LoVo (cell line): Measurements from ENCODE around the gene CRYGD.
"Not testable (repeated sequence)": the region's sequence is repeated elsewhere in the genome, so short reads cannot be mapped to it uniquely, and the experiment has no call there.

Experiments
- DNase-seq: peaks from one replicate; pipeline ENCODE4 v3.0.0-alpha.2; 2016; ENCODE audit warnings: low spot score

Gene CRYGD

GRCh38 chr2:208129744-208130711 lies 5.7 kb upstream of the CRYGD start, which contains the start of gene CRYGC:
Gene CRYGC (minus strand): TSS chr2:208129828. CDS start chr2:208129792, 36 bp downstream.
- DNase-seq: no peak

GRCh38 chr2:208128136-208128535 lies 3.8 kb upstream of the CRYGD start:
- no peak for DNase-seq

GRCh38 chr2:208127090-208127489 lies 2.8 kb upstream of the CRYGD start:
- no peak for DNase-seq

GRCh38 chr2:208125251-208125650 lies 927 bp upstream of the CRYGD start:
- no peak for DNase-seq

- no peak for DNase-seq
These were observed 2.1 kb downstream of the CRYGD start for GRCh38 chr2:208122248-208122647.

- DNase-seq: no peak
These were observed 5.4 kb downstream of the CRYGD start for GRCh38 chr2:208118918-208119317.

GRCh38 chr2:208117390-208117789 lies 6.9 kb downstream of the CRYGD start:
- DNase-seq: not testable (repeated sequence)

GRCh38 chr2:208112969-208113368 lies 11.4 kb downstream of the CRYGD start:
- DNase-seq: no peak

GRCh38 chr2:208112273-208112745 lies 12.0 kb downstream of the CRYGD start:
- not testable (repeated sequence) for DNase-seq

- no peak for DNase-seq
These were observed 20.7 kb downstream of the CRYGD start for GRCh38 chr2:208103616-208104015.

- no peak for DNase-seq
These were observed 22.4 kb downstream of the CRYGD start for GRCh38 chr2:208101716-208102631.

GRCh38 chr2:208099682-208100470 lies 24.4 kb downstream of the CRYGD start:
- no peak for DNase-seq

- not testable (repeated sequence) for DNase-seq
These were observed 25.6 kb downstream of the CRYGD start for GRCh38 chr2:208098701-208099100.

- DNase-seq: no peak
These were observed 26.1 kb downstream of the CRYGD start for GRCh38 chr2:208098267-208098666.

GRCh38 chr2:208097801-208098200 lies 26.5 kb downstream of the CRYGD start:
- no peak for DNase-seq

GRCh38 chr2:208097313-208097712 lies 27.0 kb downstream of the CRYGD start:
- DNase-seq: no peak

- DNase-seq: no peak
These were observed 28.2 kb downstream of the CRYGD start for GRCh38 chr2:208096080-208096479.

GRCh38 chr2:208093128-208093527 lies 31.2 kb downstream of the CRYGD start:
- no peak for DNase-seq

GRCh38 chr2:208092093-208092832 lies 32.1 kb downstream of the CRYGD start:
- DNase-seq: no peak

GRCh38 chr2:208090420-208090819 lies 33.9 kb downstream of the CRYGD start:
- DNase-seq: no peak

GRCh38 chr2:208086029-208086428 lies 38.3 kb downstream of the CRYGD start:
- DNase-seq: no peak
